Measurements from ENCODE around the gene NR6A1.
A peak's percentile ranks its signal among the peaks of the same experiment; 100 is the strongest.

Gene NR6A1

GRCh38 chr9:124665391-124666058, 105.6 kb downstream of the NR6A1 start:
- Histone ChIP-seq H3K79me2 (ENCODE audit: control insufficient read depth, insufficient read depth, low read length) (no peaks in the 10 kb centered on the region), H4K5ac (ENCODE audit: low read length) (no peak overlapping the region), H2AK5ac (ENCODE audit: low read length) (no peak overlapping the region), H3K4me3 (ENCODE audit: low read length) (no peak overlapping the region), H3K56ac (ENCODE audit: low read length) (no peak overlapping the region), H3K27ac (ENCODE audit: low read depth, low read length) (no peak overlapping the region), H3K9ac (ENCODE audit: low read length) (no peak overlapping the region), H2BK5ac (ENCODE audit: low read length) (no peak overlapping the region), H3K4me1 (ENCODE audit: control insufficient read depth, low read depth, low read length) (peaks cover 1% of the 10 kb centered on the region), H3K36me3 (ENCODE audit: control insufficient read depth, insufficient read depth, low read length) (no peaks in the 10 kb centered on the region), H3K4me2 (ENCODE audit: low read length) (no peak overlapping the region), H2BK15ac (replicated peaks; ENCODE audit: low read depth) (no peak overlapping the region), H3K18ac (ENCODE audit: low read length) (no peak overlapping the region), H2BK120ac (ENCODE audit: low read depth, low read length) (no peak overlapping the region), H3K23ac (ENCODE audit: low read length) (no peak overlapping the region), H3K27me3 (ENCODE audit: insufficient read depth, low read length, poor library complexity) (no peaks in the 10 kb centered on the region), H4K8ac (ENCODE audit: low read depth, low read length) (no peak overlapping the region), H3K79me1 (ENCODE audit: low read length) (no peaks in the 10 kb centered on the region), H3K4ac (ENCODE audit: low read depth, low read length) (no peak overlapping the region)
- DNase-seq, result no peak
- no CpG with 5 or more reads among the region's 5 CpGs for WGBS (ENCODE audit: extremely low coverage, insufficient coverage, low lambda C conversion rate)

DNA sequence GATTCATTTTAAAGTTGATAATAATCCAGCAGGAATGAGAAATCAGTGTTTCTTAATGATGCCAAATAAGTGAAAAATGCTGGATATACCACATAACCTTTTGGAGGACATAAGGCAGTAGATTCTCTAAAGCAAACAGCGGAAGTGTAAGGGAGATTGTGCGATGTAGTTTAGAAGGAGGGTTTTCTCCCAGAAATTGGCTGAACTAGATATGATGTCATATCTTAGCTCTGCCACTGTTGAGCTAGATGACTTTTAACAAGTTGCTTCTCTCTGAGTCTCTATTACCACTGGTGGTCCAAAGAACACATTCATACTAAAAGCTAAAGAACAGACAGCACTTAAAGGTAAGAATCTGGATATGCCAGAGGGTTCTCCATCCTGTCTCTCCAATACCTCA, 107.0 kb downstream of the NR6A1 start:
- Histone ChIP-seq H3K18ac (ENCODE audit: low read length) (no peak overlapping the region), H3K4me1 (ENCODE audit: control insufficient read depth, low read depth, low read length) (peaks cover 3% of the 10 kb centered on the region), H2AK5ac (ENCODE audit: low read length) (no peak overlapping the region), H3K56ac (ENCODE audit: low read length) (no peak overlapping the region), H3K36me3 (ENCODE audit: control insufficient read depth, insufficient read depth, low read length) (no peaks in the 10 kb centered on the region), H3K4me2 (ENCODE audit: low read length) (no peak overlapping the region), H3K23ac (ENCODE audit: low read length) (no peak overlapping the region), H3K27ac (ENCODE audit: low read depth, low read length) (no peak overlapping the region), H2BK15ac (replicated peaks; ENCODE audit: low read depth) (no peak overlapping the region), H3K9ac (ENCODE audit: low read length) (no peak overlapping the region), H2BK5ac (ENCODE audit: low read length) (no peak overlapping the region), H3K79me1 (ENCODE audit: low read length) (no peaks in the 10 kb centered on the region), H3K4me3 (ENCODE audit: low read length) (no peak overlapping the region), H4K8ac (ENCODE audit: low read depth, low read length) (peak overlapping the region; percentile 86), H3K4ac (ENCODE audit: low read depth, low read length) (no peak overlapping the region), H4K5ac (ENCODE audit: low read length) (no peak overlapping the region), H3K27me3 (ENCODE audit: insufficient read depth, low read length, poor library complexity) (no peaks in the 10 kb centered on the region), H3K79me2 (ENCODE audit: control insufficient read depth, insufficient read depth, low read length) (no peaks in the 10 kb centered on the region), H2BK120ac (ENCODE audit: low read depth, low read length) (no peak overlapping the region)
- DNase-seq, result no peak
- no CpG with 5 or more reads among the region's 2 CpGs for WGBS (ENCODE audit: extremely low coverage, insufficient coverage, low lambda C conversion rate)

GRCh38 chr9:124663046-124663961, 107.8 kb downstream of the NR6A1 start:
- no peak overlapping the region for H3K23ac ChIP-seq (ENCODE audit: low read length)
- H3K79me1 ChIP-seq (ENCODE audit: low read length), result no peaks in the 10 kb centered on the region
- no peak overlapping the region for H3K27ac ChIP-seq (ENCODE audit: low read depth, low read length)
- no peak overlapping the region for H4K5ac ChIP-seq (ENCODE audit: low read length)
- H3K79me2 ChIP-seq (ENCODE audit: control insufficient read depth, insufficient read depth, low read length), result no peaks in the 10 kb centered on the region
- H3K4me2 ChIP-seq (ENCODE audit: low read length), result no peak overlapping the region
- H2AK5ac ChIP-seq (ENCODE audit: low read length), result no peak overlapping the region
- no peaks in the 10 kb centered on the region for H3K36me3 ChIP-seq (ENCODE audit: control insufficient read depth, insufficient read depth, low read length)
- H3K9ac ChIP-seq (ENCODE audit: low read length), result no peak overlapping the region
- H3K4ac ChIP-seq (ENCODE audit: low read depth, low read length), result no peak overlapping the region
- peaks cover 5% of the 10 kb centered on the region for H3K4me1 ChIP-seq (ENCODE audit: control insufficient read depth, low read depth, low read length)
- no peak overlapping the region for H3K4me3 ChIP-seq (ENCODE audit: low read length)
- no peak for DNase-seq
- H4K8ac ChIP-seq (ENCODE audit: low read depth, low read length), result no peak overlapping the region
- H2BK15ac ChIP-seq (replicated peaks; ENCODE audit: low read depth), result no peak overlapping the region
- no peak overlapping the region for H3K18ac ChIP-seq (ENCODE audit: low read length)
- H3K56ac ChIP-seq (ENCODE audit: low read length), result no peak overlapping the region
- H2BK120ac ChIP-seq (ENCODE audit: low read depth, low read length), result no peak overlapping the region
- no peak overlapping the region for H2BK5ac ChIP-seq (ENCODE audit: low read length)
- no CpG with 5 or more reads among the region's 6 CpGs for WGBS (ENCODE audit: extremely low coverage, insufficient coverage, low lambda C conversion rate)
- H3K27me3 ChIP-seq (ENCODE audit: insufficient read depth, low read length, poor library complexity), result no peaks in the 10 kb centered on the region

GRCh38 chr9:124662561-124662960, 108.5 kb downstream of the NR6A1 start:
- H3K36me3 ChIP-seq (ENCODE audit: control insufficient read depth, insufficient read depth, low read length), result no peaks in the 10 kb centered on the region
- no peak overlapping the region for H3K23ac ChIP-seq (ENCODE audit: low read length)
- no peaks in the 10 kb centered on the region for H3K27me3 ChIP-seq (ENCODE audit: insufficient read depth, low read length, poor library complexity)
- H3K79me1 ChIP-seq (ENCODE audit: low read length), result peaks cover under 1% of the 10 kb centered on the region
- no peak overlapping the region for H3K4me3 ChIP-seq (ENCODE audit: low read length)
- no peak overlapping the region for H2BK5ac ChIP-seq (ENCODE audit: low read length)
- no CpG with 5 or more reads among the region's 2 CpGs for WGBS (ENCODE audit: extremely low coverage, insufficient coverage, low lambda C conversion rate)
- no peak overlapping the region for H2BK15ac ChIP-seq (replicated peaks; ENCODE audit: low read depth)
- no peak overlapping the region for H3K27ac ChIP-seq (ENCODE audit: low read depth, low read length)
- no peak overlapping the region for H4K5ac ChIP-seq (ENCODE audit: low read length)
- no peak overlapping the region for H2BK120ac ChIP-seq (ENCODE audit: low read depth, low read length)
- no peak overlapping the region for H3K9ac ChIP-seq (ENCODE audit: low read length)
- peaks cover 7% of the 10 kb centered on the region for H3K4me1 ChIP-seq (ENCODE audit: control insufficient read depth, low read depth, low read length)
- no peak overlapping the region for H4K8ac ChIP-seq (ENCODE audit: low read depth, low read length)
- H3K18ac ChIP-seq (ENCODE audit: low read length), result no peak overlapping the region
- no peak overlapping the region for H3K56ac ChIP-seq (ENCODE audit: low read length)
- no peak overlapping the region for H3K4me2 ChIP-seq (ENCODE audit: low read length)
- DNase-seq, result no peak
- no peak overlapping the region for H3K4ac ChIP-seq (ENCODE audit: low read depth, low read length)
- H2AK5ac ChIP-seq (ENCODE audit: low read length), result no peak overlapping the region
- H3K79me2 ChIP-seq (ENCODE audit: control insufficient read depth, insufficient read depth, low read length), result peaks cover under 1% of the 10 kb centered on the region

- no peak overlapping the region for H3K9ac ChIP-seq (ENCODE audit: low read length)
- DNase-seq, result no peak
- no peak overlapping the region for H4K8ac ChIP-seq (ENCODE audit: low read depth, low read length)
- no peak overlapping the region for H2BK5ac ChIP-seq (ENCODE audit: low read length)
- WGBS (ENCODE audit: extremely low coverage, insufficient coverage, low lambda C conversion rate), result no CpG with 5 or more reads among the region's 4 CpGs
- H2BK120ac ChIP-seq (ENCODE audit: low read depth, low read length), result no peak overlapping the region
- no peak overlapping the region for H3K18ac ChIP-seq (ENCODE audit: low read length)
- H3K79me1 ChIP-seq (ENCODE audit: low read length), result peaks cover 4% of the 10 kb centered on the region
- no peaks in the 10 kb centered on the region for H3K27me3 ChIP-seq (ENCODE audit: insufficient read depth, low read length, poor library complexity)
- peaks cover 2% of the 10 kb centered on the region for H3K79me2 ChIP-seq (ENCODE audit: control insufficient read depth, insufficient read depth, low read length)
- H3K4me3 ChIP-seq (ENCODE audit: low read length), result no peak overlapping the region
- no peak overlapping the region for H4K5ac ChIP-seq (ENCODE audit: low read length)
- H3K23ac ChIP-seq (ENCODE audit: low read length), result no peak overlapping the region
- no peak overlapping the region for H3K4me2 ChIP-seq (ENCODE audit: low read length)
- no peak overlapping the region for H3K4ac ChIP-seq (ENCODE audit: low read depth, low read length)
- no peak overlapping the region for H2AK5ac ChIP-seq (ENCODE audit: low read length)
- H3K56ac ChIP-seq (ENCODE audit: low read length), result no peak overlapping the region
- H2BK15ac ChIP-seq (replicated peaks; ENCODE audit: low read depth), result no peak overlapping the region
- peaks cover 7% of the 10 kb centered on the region for H3K4me1 ChIP-seq (ENCODE audit: control insufficient read depth, low read depth, low read length)
- no peak overlapping the region for H3K27ac ChIP-seq (ENCODE audit: low read depth, low read length)
- no peaks in the 10 kb centered on the region for H3K36me3 ChIP-seq (ENCODE audit: control insufficient read depth, insufficient read depth, low read length)
Measured at GRCh38 chr9:124661271-124661670, 109.8 kb downstream of the NR6A1 start.

Measured in mesendoderm (in vitro differentiated cells).